Peyer's patch (tissue), 4 donors: ENCODE measurements around the gene VPREB1.

Experiments used
- POLR2A ChIP-seq, 2 donors: fragments of 450-650 bp; IDR thresholded peaks; one replicate each; pipeline ENCODE4 v1.5.1; 2017; ENCODE audit warnings: antibody characterized with exemption in 2 of 2, mild to moderate bottlenecking in 2 of 2, moderate library complexity in 2 of 2
- TF ChIP-seq, protein P1 (sequence below), 6 experiments: fragments of 450-650 bp in 4 of 6; fragments of 200-600 bp in 2 of 6; sonication (generic) in 1 of 6; IDR thresholded peaks; one replicate each; pipeline ENCODE4 v1.5.1; 2017 to 2019; ENCODE audit warnings: antibody characterized with exemption in 6 of 6, mild to moderate bottlenecking in 3 of 6, moderate library complexity in 1 of 6

DNA sequence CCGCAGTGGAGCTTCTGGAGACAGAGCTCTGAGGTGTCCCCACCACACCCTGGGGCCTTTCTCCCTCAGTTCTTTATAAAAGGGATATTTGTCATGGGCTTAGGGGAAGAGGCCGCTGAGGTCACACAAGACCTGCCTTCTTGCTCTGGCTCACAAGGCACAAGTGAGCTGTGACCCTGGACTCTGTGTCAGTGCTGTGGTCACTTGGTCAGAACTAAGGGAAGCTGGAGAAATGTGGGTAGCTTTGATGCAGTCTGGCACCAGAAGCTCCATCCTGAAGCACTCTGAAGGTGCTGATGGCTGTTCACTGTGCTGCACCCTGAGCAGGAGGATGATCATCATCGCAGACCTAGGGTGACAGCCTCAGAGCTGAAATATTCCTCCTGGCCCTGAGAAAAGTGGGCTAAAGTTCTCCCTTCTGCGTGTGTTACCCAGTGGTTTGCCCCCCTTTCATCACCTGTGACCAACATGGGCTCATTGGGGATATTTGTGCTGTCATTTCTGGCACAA lies 28.1 kb upstream of the VPREB1 start:
- no peak for TF ChIP-seq POLR2A (IDR thresholded peaks at IDR 0.05)
- TF ChIP-seq, protein P1, sequence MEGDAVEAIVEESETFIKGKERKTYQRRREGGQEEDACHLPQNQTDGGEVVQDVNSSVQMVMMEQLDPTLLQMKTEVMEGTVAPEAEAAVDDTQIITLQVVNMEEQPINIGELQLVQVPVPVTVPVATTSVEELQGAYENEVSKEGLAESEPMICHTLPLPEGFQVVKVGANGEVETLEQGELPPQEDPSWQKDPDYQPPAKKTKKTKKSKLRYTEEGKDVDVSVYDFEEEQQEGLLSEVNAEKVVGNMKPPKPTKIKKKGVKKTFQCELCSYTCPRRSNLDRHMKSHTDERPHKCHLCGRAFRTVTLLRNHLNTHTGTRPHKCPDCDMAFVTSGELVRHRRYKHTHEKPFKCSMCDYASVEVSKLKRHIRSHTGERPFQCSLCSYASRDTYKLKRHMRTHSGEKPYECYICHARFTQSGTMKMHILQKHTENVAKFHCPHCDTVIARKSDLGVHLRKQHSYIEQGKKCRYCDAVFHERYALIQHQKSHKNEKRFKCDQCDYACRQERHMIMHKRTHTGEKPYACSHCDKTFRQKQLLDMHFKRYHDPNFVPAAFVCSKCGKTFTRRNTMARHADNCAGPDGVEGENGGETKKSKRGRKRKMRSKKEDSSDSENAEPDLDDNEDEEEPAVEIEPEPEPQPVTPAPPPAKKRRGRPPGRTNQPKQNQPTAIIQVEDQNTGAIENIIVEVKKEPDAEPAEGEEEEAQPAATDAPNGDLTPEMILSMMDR (IDR thresholded peaks at IDR 0.05): no peak
